Astrocyte (in vitro differentiated cells and primary cell): ENCODE results near the gene CNP.

Source experiments
- EZH2 ChIP-seq: IDR thresholded peaks from 2 replicates; pipeline ENCODE4 v1.6.1; 2012; ENCODE audit warnings: mild to moderate bottlenecking, low read length, inconsistent platforms; ENCODE audit not compliant: insufficient read depth
- TF ChIP-seq, protein P1 (sequence below): IDR thresholded peaks from 2 replicates; pipeline ENCODE4 v1.5.1; 2011; ENCODE audit warnings: low read depth, mild to moderate bottlenecking, inconsistent platforms, low read length, moderate library complexity; ENCODE audit not compliant: insufficient read depth

- TF ChIP-seq, protein P1, sequence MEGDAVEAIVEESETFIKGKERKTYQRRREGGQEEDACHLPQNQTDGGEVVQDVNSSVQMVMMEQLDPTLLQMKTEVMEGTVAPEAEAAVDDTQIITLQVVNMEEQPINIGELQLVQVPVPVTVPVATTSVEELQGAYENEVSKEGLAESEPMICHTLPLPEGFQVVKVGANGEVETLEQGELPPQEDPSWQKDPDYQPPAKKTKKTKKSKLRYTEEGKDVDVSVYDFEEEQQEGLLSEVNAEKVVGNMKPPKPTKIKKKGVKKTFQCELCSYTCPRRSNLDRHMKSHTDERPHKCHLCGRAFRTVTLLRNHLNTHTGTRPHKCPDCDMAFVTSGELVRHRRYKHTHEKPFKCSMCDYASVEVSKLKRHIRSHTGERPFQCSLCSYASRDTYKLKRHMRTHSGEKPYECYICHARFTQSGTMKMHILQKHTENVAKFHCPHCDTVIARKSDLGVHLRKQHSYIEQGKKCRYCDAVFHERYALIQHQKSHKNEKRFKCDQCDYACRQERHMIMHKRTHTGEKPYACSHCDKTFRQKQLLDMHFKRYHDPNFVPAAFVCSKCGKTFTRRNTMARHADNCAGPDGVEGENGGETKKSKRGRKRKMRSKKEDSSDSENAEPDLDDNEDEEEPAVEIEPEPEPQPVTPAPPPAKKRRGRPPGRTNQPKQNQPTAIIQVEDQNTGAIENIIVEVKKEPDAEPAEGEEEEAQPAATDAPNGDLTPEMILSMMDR: no peak
- TF ChIP-seq EZH2: no peak
Observed at GRCh38 chr17:42026857-42027589, 60.4 kb downstream of the CNP start.
